Memory B cell (primary cell): Measurements from ENCODE around the gene CAP1.
"Not testable (repeated sequence)": the region's sequence is repeated elsewhere in the genome, so short reads cannot be mapped to it uniquely, and the experiment has no call there.

Experiments used
- ATAC-seq: fragments of 150-1000 bp; cut with Tn5 transposase; 2 replicates; pipeline ENCODE4 v1.10.0; 2021; ENCODE audit warnings: low read depth, mild to moderate bottlenecking, moderate library complexity
- DNase-seq, 2 donors: peaks; one replicate each; pipeline ENCODE4 v3.0.0; 2022; ENCODE audit warnings: low spot score in 2 of 2
- H3K27ac Mint-ChIP-seq: one replicate; pipeline ENCODE4 v1.8.0; 2022; ENCODE audit warnings: mild to moderate bottlenecking, moderate library complexity, mixed read lengths
- H3K27me3 Mint-ChIP-seq: one replicate; pipeline ENCODE4 v1.8.0; 2022; ENCODE audit warnings: mixed read lengths
- H3K36me3 Mint-ChIP-seq: one replicate; pipeline ENCODE4 v1.8.0; 2022; ENCODE audit warnings: mild to moderate bottlenecking, mixed read lengths
- H3K4me1 Mint-ChIP-seq: one replicate; pipeline ENCODE4 v1.8.0; 2022; ENCODE audit warnings: mixed read lengths
- H3K4me3 Mint-ChIP-seq: one replicate; pipeline ENCODE4 v1.8.0; 2022; ENCODE audit warnings: mild to moderate bottlenecking, moderate library complexity, mixed read lengths
- H3K9me3 Mint-ChIP-seq: one replicate; pipeline ENCODE4 v1.8.0; 2022; ENCODE audit warnings: mixed read lengths

CAP1 gene

DNA sequence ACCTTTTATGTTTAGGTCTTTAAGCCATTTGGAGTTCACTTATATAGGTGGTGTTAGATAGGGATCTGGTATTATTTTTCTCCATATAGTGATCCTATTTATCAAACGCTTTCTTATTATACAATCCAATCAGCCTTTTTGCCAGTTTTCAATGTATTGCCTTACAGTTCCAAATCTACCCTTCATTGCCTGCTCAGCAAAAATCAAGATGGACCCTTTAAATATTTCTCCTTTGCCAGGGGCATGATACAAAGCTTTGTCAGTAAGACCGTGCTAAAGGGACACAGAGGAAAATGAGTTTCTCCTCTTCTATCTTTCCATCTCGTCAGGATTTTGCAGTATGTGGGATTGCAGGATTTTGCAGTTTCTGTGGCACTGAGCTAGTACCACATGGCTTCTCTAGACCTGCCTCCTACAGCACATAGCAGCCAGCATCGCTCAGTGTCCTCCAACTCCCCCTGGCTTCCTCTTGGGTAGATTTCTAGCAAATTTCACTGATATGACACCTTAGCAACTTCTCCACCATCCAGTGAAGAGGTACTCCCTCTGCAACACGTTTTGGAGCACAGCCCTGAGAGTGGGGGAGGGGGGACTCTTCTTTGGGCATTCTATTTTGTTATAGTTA lies 22.5 kb upstream of the CAP1 start:
- peaks cover 4% of the 10 kb centered on the region for H3K9me3 Mint-ChIP-seq

DNA sequence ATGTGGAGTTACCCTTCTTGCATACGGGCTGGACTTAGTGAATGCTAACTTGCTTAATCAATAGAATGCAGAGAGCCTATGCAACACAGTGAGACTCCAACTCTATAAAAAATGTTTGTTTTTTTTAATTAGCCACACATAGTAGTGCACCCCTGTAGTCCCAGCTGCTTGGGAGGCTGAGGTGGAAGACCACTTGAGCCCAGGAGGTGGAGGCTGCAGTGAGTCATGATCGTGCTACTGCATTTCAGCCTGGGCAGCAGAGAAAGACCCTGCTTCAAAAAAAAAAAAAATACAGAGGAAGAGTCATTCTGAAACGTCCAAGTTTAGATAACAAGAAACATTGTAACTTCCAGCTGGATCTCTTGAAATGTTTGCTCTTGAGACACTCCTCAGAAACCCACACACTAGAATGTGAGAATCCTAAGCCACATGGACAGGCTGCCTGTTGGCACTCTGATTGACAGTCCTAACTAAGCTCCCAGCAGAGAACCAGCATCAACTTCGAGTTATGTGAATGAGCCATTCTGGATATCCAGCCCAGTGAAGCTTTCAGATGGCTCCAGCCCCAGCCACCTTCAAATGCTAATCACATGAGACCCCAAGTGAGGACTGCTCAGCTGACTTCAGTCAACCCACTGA lies 20.0 kb upstream of the CAP1 start:
- Mint-ChIP-seq H3K36me3 (no peaks in the 10 kb centered on the region), H3K4me1 (peaks cover 8% of the 10 kb centered on the region), H3K27ac (no peak overlapping the region), H3K4me3 (no peak overlapping the region), H3K9me3 (peaks cover 2% of the 10 kb centered on the region), H3K27me3 (no peaks in the 10 kb centered on the region)
- ATAC-seq (no peak), DNase-seq (no peak)

More for the DNA sequence above, 22.5 kb upstream of the CAP1 start:
- H3K4me3 Mint-ChIP-seq = no peak overlapping the region
- no peak for DNase-seq
- H3K4me1 Mint-ChIP-seq = peaks cover 11% of the 10 kb centered on the region
- no peaks in the 10 kb centered on the region for H3K36me3 Mint-ChIP-seq
- no peaks in the 10 kb centered on the region for H3K27me3 Mint-ChIP-seq
- no peak for ATAC-seq
- H3K27ac Mint-ChIP-seq = no peak overlapping the region

DNA sequence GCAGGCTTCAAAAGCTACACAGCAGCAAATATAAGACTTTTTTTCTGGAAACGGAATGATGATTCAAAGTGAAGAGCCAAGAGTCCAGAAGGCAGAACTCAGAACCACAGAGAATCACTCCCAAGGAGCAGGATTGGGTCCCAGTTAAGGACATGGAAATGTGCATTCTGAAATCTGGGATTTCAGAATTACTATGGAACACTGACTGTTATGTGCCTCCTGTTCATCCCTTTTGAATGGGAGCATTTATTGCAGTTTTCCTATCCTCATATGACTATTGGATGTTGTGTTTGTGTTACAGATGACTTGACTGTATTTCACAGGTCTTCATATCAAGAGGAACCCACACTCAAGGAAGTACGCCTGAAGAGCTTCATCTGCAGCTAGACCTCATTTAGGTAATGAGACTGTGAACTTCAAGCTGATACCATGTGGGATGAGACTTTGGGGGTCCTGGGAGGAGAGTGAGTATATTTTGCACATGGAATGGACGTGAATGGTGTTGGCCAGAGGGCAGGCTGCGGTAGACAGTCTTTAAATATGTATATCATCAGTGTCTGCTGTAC lies 17.1 kb upstream of the CAP1 start:
- Mint-ChIP-seq H3K4me1 (peaks cover 8% of the 10 kb centered on the region), H3K27ac (peak overlapping the region; percentile 41), H3K36me3 (peaks cover 2% of the 10 kb centered on the region), H3K27me3 (no peaks in the 10 kb centered on the region), H3K4me3 (peak overlapping the region; percentile 33), H3K9me3 (peaks cover 4% of the 10 kb centered on the region)
- ATAC-seq (peak; percentile 42), DNase-seq (no peak)

DNA sequence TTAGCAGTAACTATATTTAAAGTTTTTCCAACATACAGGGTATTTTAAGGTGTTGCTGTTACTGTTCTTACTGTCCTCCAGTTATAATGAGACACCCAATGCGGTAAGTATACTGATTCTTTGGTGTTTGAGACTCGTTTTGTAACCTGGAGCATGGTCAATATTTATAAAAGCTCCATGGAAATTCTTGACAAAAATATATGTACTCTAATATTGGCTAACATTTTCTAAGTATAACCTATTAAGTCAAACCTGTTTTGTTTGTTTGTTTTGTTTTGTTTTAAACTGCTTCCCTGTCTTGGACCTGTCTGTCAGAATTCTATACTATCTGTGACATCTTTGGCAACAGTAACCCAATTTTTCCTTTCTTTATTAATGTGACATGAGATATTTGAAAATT lies 15.9 kb upstream of the CAP1 start:
- DNase-seq = no peak
- Mint-ChIP-seq H3K4me3 (no peak overlapping the region), H3K27me3 (no peaks in the 10 kb centered on the region), H3K4me1 (peaks cover 10% of the 10 kb centered on the region), H3K9me3 (peaks cover 2% of the 10 kb centered on the region), H3K36me3 (peaks cover 2% of the 10 kb centered on the region), H3K27ac (no peak overlapping the region)
- ATAC-seq = no peak

DNA sequence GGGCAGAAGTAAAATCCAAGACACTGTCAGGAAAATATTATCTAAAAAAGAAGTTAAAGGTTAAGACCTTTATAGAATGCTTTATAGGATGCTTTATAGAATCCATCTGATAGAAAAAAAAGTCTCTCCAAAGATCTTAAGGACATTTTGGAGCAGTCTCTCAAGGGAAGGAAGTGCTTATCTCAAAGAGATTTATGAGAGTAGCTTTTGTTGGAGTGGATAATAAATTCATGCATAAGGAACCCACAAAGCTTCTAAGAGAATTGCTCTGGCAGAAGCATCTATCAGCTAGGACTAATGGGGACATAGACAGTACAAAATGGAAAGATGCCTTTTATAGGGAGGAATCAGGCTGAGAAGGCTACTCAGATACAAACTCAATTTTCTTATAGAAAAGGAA lies 12.9 kb upstream of the CAP1 start:
- H3K9me3 Mint-ChIP-seq = peaks cover 2% of the 10 kb centered on the region

DNA sequence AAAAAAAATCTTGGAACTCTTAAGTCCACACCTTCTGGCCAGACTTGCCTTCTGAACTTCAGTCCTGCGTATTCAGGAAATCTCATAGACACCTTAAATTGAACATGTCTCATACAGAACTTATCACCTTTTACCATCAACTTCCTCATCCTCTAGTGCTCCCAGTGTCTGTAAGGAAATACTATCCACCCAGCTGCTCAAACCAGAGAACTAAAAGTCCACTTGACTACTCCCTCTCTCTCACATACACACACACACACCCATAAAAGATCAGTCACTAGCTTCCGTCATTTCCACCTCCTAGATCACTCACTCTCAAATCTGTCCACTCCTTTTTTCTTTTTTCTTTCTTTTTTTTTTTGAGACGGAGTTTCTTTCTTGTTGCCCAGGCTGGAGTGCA lies 10.9 kb upstream of the CAP1 start:
- no peak for ATAC-seq
- H3K27me3 Mint-ChIP-seq = no peaks in the 10 kb centered on the region
- H3K9me3 Mint-ChIP-seq = peaks cover 2% of the 10 kb centered on the region
- no peak for DNase-seq
- no peak overlapping the region for H3K27ac Mint-ChIP-seq
- no peak overlapping the region for H3K4me3 Mint-ChIP-seq
- H3K4me1 Mint-ChIP-seq = peaks cover 21% of the 10 kb centered on the region
- H3K36me3 Mint-ChIP-seq = peaks cover 2% of the 10 kb centered on the region

More for the DNA sequence above, 12.9 kb upstream of the CAP1 start:
- ATAC-seq (no peak), DNase-seq (no peak)
- H3K4me3 Mint-ChIP-seq = no peak overlapping the region
- H3K36me3 Mint-ChIP-seq = peaks cover 2% of the 10 kb centered on the region
- H3K27me3 Mint-ChIP-seq = no peaks in the 10 kb centered on the region
- no peak overlapping the region for H3K27ac Mint-ChIP-seq
- H3K4me1 Mint-ChIP-seq = peaks cover 20% of the 10 kb centered on the region

DNA sequence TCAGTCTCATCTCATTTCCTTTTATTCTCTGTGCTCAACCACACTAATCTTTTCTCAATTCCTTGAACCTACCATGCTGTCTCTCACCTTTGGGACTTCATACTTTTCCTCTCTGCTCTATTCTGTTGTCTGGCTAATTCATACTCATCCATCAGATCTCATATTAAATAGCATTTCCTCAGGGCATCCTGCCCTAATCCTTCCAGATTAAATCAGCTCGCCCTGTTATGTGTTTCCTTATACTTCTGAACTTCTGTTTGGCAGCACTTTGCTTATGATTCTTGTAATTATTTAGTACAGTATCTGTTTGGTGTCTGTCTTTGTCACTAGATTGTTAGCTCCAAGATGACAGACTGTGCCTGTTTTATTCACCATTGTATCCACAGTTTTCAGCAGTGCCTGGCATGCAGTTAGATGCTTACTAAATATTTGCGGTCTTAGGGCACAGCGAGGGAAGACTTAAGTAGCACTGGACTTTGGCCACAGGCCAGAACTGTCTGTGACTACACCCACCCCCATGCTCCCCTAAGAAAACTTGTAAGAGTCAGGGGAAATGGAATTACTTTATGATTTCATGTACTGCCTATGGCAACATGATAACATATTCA lies 9.9 kb upstream of the CAP1 start:
- Mint-ChIP-seq H3K9me3 (peaks cover 2% of the 10 kb centered on the region), H3K27me3 (no peaks in the 10 kb centered on the region), H3K27ac (no peak overlapping the region), H3K36me3 (peaks cover 2% of the 10 kb centered on the region), H3K4me3 (no peak overlapping the region), H3K4me1 (peaks cover 21% of the 10 kb centered on the region)
- no peak for ATAC-seq
- no peak for DNase-seq

DNA sequence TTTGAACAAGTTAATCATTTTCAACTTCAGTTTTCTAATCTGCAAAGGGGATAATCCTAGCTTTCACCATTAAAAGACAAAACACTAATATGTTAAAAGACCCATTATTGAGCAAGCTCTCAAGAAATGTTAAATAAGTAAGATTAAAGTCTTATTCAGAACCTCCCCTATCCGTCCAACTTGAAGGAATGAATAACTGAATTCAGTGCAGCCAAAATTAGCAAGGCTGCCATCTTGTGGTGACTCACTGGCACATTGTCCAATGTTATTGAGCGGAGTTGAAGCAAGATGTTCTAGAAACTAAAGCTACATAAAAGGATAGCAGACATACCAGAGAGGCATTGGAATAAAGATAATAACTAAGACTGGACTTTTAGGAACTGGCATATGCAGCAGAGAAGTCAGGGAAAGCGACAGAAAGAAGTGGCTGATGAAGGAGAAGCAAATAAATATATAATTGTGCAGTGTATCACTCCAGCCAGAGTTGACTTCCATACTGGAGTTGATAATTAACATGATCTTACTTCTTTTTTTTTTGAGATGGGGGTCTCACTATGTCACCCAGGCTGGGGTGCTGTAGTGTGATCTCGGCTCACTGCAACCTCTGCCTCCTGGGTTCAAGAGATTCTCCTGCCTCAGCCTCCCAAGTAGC lies 8.2 kb upstream of the CAP1 start:
- no peaks in the 10 kb centered on the region for H3K9me3 Mint-ChIP-seq
- H3K27ac Mint-ChIP-seq = no peak overlapping the region
- no peak overlapping the region for H3K4me3 Mint-ChIP-seq
- no peaks in the 10 kb centered on the region for H3K27me3 Mint-ChIP-seq
- H3K4me1 Mint-ChIP-seq = peaks cover 21% of the 10 kb centered on the region
- H3K36me3 Mint-ChIP-seq = no peaks in the 10 kb centered on the region
- ATAC-seq = peak; percentile 86
- DNase-seq = peak; percentile 39 to 48

DNA sequence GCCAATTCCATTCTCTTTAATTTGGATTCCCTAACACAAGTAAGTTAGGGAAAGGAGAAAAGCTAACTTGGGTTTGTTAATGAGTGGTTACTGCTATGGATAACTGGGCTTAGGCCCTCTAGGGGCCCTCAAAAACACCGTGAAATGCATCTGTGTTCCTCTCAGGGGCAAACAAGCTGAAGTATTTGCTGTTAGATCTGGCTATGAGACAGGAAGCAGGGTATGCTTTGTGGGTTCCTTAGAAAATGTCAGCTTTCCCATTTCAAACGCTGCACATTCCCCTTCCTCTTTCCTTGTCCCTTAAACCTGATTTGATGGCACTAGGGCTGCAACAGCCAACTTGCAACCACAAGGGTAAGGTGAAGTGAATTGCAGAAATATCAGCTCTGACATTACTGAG lies 5.7 kb upstream of the CAP1 start:
- DNase-seq (no peak), ATAC-seq (no peak)
- no peaks in the 10 kb centered on the region for H3K36me3 Mint-ChIP-seq
- H3K9me3 Mint-ChIP-seq = no peaks in the 10 kb centered on the region
- no peaks in the 10 kb centered on the region for H3K27me3 Mint-ChIP-seq
- peaks cover 33% of the 10 kb centered on the region for H3K4me1 Mint-ChIP-seq
- no peak overlapping the region for H3K4me3 Mint-ChIP-seq
- H3K27ac Mint-ChIP-seq = no peak overlapping the region

DNA sequence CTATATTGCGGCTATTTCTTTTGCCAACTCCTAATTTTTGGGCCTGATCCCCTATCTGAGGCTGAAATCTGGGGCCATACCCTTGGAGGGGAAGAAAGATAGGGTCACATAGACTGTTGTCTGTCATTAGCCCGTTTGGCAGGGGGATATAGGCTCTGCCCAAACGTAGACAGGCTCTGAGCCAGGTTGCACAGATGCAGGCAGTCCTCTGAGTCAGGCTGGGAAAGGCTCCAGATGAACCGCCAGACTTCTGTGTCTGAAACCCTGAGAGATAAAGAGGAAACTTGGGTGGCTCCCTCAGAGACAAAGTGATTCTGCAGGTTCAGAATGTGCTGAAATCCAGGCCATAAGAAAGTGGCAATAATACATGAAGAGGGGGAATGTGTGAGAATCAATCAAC lies 4.0 kb upstream of the CAP1 start:
- Mint-ChIP-seq H3K4me1 (peaks cover 29% of the 10 kb centered on the region), H3K9me3 (no peaks in the 10 kb centered on the region), H3K27me3 (no peaks in the 10 kb centered on the region), H3K36me3 (peaks cover under 1% of the 10 kb centered on the region), H3K27ac (peak overlapping the region; percentile 58), H3K4me3 (no peak overlapping the region)
- DNase-seq (no peak), ATAC-seq (no peak)

DNA sequence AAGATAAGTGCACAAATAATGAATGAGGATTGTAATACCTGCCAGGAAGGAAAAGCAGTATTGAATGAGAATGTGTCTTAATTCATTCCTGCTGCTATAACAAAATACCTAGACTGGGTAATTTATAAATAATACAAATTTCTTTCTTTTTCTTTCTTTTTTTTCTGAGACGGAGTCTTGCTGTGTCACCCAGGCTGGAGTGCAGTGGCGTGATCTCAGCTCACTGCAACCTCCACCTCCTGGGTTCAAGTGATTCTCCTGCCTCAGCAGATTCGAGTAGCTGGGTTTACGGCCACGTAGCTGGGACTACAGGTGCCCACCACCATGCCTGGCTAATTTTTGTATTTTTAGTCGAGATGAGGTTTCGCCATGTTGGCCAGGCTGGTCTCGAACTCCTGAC lies 3.3 kb upstream of the CAP1 start:
- ATAC-seq, H3K36me3 Mint-ChIP-seq, DNase-seq, H3K4me3 Mint-ChIP-seq, H3K9me3 Mint-ChIP-seq, H3K27me3 Mint-ChIP-seq: not testable (repeated sequence)
- peaks cover 34% of the 10 kb centered on the region for H3K4me1 Mint-ChIP-seq
- peak overlapping the region; percentile 58 for H3K27ac Mint-ChIP-seq

DNA sequence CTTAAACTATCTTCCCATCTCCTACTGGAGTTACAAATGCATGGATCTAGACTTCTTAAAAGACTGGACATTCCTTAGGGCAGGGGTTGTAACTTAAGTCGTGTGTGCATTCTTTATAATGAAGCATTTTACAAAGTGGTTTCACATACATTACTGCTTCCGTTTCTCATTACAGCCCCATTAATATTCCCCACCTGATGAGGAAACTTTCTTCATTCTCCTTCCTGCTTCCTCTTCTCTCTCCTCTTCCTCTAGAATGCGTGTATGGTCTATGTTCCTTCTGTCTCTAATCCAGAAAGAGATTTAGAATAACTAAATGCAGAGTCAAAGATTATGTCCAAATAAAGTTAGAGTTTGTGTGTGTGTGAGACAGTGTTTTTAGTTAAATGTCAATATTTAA lies 1.8 kb upstream of the CAP1 start:
- DNase-seq = no peak
- peaks cover 11% of the 10 kb centered on the region for H3K36me3 Mint-ChIP-seq
- peak overlapping the region; percentile 16 for H3K4me3 Mint-ChIP-seq
- peak overlapping the region; percentile 94 for H3K27ac Mint-ChIP-seq
- no peak for ATAC-seq
- H3K27me3 Mint-ChIP-seq = no peaks in the 10 kb centered on the region
- peaks cover 42% of the 10 kb centered on the region for H3K4me1 Mint-ChIP-seq
- no peaks in the 10 kb centered on the region for H3K9me3 Mint-ChIP-seq

DNA sequence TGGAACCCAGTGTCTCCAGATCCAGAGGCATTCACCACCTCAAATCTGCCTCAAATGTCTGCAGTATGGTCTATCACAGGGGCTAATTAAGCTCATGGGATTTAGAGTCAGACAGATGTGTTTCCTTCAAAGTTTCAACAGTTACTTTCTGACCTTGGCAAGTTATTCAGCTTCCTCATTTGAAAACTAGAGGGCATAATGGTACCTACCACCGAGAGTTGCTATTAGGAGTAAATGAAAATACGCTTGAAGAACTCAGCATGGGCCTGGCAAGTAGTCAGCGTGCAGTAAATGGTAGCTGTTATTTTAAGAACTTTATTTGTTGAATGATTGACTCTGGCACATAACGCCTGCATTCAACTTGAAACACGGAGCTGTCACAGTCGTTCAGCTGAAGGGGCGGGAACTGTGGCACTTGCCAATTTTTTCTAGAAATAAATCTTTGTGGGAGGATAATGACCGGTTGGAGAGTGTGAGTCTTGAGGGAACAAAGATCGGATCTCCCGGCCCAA lies 1.2 kb upstream of the CAP1 start:
- Mint-ChIP-seq H3K4me3 (peak overlapping the region; percentile 92), H3K36me3 (peaks cover 11% of the 10 kb centered on the region), H3K27me3 (no peaks in the 10 kb centered on the region), H3K27ac (peak overlapping the region; percentile 94), H3K9me3 (no peaks in the 10 kb centered on the region), H3K4me1 (peaks cover 38% of the 10 kb centered on the region)
- DNase-seq (peak in 1 of 2 donors; percentile 49), ATAC-seq (peak; percentile 48)
